ENCODE measurements around the gene HNRNPAB.

GRCh38 chr5:178193251-178193809 is 11.0 kb upstream of the HNRNPAB start:
- no peak for TF ChIP-seq POU6F1 (CRISPR knock-in tag; IDR thresholded peaks at IDR 0.05; ENCODE audit: borderline replicate concordance, low read depth)
- no peak for TF ChIP-seq CSDC2 (CRISPR knock-in tag; IDR thresholded peaks at IDR 0.05)
- no peak for TF ChIP-seq ISL1 (CRISPR knock-in tag; IDR thresholded peaks at IDR 0.05)
